B cell (primary cell): ENCODE results near the gene IRGC.

ENCODE experiments used
- EZH2 ChIP-seq: IDR thresholded peaks from 2 replicates; pipeline ENCODE4 v1.6.1; 2012; ENCODE audit warnings: borderline replicate concordance, low read depth, mild to moderate bottlenecking, moderate library complexity, low read length; ENCODE audit not compliant: insufficient read depth, poor library complexity, severe bottlenecking
- TF ChIP-seq, protein P1 (sequence below): fragments of 200-600 bp; IDR thresholded peaks from one replicate; pipeline ENCODE4 v1.8.0; 2022; ENCODE audit warnings: antibody characterized with exemption, mild to moderate bottlenecking

DNA sequence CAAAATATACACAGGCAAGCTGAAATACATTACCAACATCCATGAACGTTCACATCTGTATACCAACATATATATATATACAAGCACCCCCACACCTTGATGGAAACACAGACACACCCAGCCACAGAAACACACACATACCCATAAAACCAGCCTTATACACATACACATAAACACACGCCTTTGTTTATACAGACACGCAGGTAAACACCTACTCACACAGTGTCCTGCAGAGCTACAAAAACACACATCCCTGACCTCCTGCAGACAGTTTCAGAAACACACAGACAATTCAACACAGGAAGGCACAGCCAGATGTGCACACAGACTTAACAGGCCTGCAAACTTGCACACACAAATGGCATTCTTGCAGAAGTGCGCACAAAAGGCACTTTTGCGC, 21.3 kb upstream of the IRGC start:
- TF ChIP-seq, protein P1, sequence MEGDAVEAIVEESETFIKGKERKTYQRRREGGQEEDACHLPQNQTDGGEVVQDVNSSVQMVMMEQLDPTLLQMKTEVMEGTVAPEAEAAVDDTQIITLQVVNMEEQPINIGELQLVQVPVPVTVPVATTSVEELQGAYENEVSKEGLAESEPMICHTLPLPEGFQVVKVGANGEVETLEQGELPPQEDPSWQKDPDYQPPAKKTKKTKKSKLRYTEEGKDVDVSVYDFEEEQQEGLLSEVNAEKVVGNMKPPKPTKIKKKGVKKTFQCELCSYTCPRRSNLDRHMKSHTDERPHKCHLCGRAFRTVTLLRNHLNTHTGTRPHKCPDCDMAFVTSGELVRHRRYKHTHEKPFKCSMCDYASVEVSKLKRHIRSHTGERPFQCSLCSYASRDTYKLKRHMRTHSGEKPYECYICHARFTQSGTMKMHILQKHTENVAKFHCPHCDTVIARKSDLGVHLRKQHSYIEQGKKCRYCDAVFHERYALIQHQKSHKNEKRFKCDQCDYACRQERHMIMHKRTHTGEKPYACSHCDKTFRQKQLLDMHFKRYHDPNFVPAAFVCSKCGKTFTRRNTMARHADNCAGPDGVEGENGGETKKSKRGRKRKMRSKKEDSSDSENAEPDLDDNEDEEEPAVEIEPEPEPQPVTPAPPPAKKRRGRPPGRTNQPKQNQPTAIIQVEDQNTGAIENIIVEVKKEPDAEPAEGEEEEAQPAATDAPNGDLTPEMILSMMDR: no peak
- no peak for TF ChIP-seq EZH2
